Measurements from ENCODE around the gene KATNIP.

DNA sequence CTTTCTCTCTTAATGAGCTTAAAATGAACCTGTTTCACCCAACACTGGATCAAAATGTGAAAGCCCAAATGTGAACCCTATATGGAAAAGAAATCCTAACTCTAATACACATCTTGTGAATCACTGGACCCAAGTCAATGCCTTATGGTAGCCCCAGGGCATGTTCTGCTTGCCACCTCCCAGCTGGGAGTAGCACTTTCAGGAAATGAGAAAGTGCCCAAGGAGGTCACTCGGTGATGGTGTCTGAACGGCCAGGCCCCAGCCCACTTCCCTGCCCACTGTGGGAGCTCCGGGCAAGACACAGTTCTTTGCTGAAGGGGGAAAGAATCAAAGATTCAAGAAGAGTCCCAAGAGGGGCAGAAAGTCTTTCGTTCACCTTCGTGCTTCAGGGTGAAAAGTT is 46.3 kb upstream of the KATNIP start:
- TF ChIP-seq GATA2 (IDR thresholded peaks at IDR 0.05; ENCODE audit: low read depth, low read length): no peak
- no peak for TF ChIP-seq GATA3 (IDR thresholded peaks at IDR 0.05; ENCODE audit: low read depth, low read length)

Data from SH-SY5Y (cell line).